HCT116 (cell line): ENCODE data around the gene IL20RB. TPM values are rescaled to one million over a fixed set of nuclear protein-coding genes. Genes with fewer than 3 reads are reported as not detected.

Source experiments
- ATAC-seq: fragments of 200-7000 bp; cut with Tn5 transposase; 2 replicates; pipeline ENCODE4 v1.9.1; 2020; ENCODE audit warnings: mild to moderate bottlenecking, moderate library complexity
- BruUV-seq: library from RNA; stranded (reverse); fragments of 400-500 nt; replicated peaks from 2 replicates; lab custom pipeline; 2021; lab: Mats Ljungman, UMichigan
- CTCF ChIA-PET: fragments of 300-600 bp; sonication (Branson Sonifier 250); formaldehyde crosslinking; loops from one replicate; lab custom pipeline; 2021; ENCODE audit warnings: antibody characterized with exemption; lab: Charles Lee
- POLR2A ChIA-PET: fragments of 300-600, 350-600 bp; sonication (Branson Sonifier 250); formaldehyde crosslinking; loops from one replicate; lab custom pipeline; 2021; ENCODE audit warnings: antibody characterized with exemption; lab: Charles Lee
- RAD21 ChIA-PET, 2 experiments: fragments of 300-600 bp; sonication (Branson Sonifier 250); formaldehyde crosslinking; loops; one replicate each; lab custom pipeline; 2023; ENCODE audit warnings: low total read pairs in 2 of 2; ENCODE audit not compliant: uncharacterized antibody in 2 of 2, unreplicated experiment in 2 of 2, low non-redundant PET in 1 of 2; lab: Charles Lee
- DNase-seq: peaks from one replicate; pipeline ENCODE4 v3.0.0-alpha.2; 2010; ENCODE audit warnings: low read depth, low spot score
- H2AFZ ChIP-seq: fragments of 200-600 bp; shearing (Covaris generic), sonication (generic); 2 replicates; pipeline ENCODE4 v1.6.1; 2017; ENCODE audit warnings: low read depth, mixed run types, mixed read lengths, antibody characterized with exemption, low read length; ENCODE audit not compliant: poor library complexity, severe bottlenecking
- H3K27ac ChIP-seq: 2 replicates; pipeline ENCODE4 v1.5.1; 2012; ENCODE audit warnings: low read depth, low read length
- H3K27me3 ChIP-seq: fragments of 200-600 bp; sonication (generic); 2 replicates; pipeline ENCODE4 v1.6.1; 2016; ENCODE audit warnings: mixed run types, low read length, mixed read lengths; ENCODE audit not compliant: insufficient read depth
- H3K36me3 ChIP-seq, 2 experiments: fragments of 200-500 bp in 1 of 2; fragments of 200-600 bp in 1 of 2; sonication (Bioruptor generic) in 1 of 2; sonication (generic) in 1 of 2; 2 replicates each; pipeline versions ENCODE4 v1.5.1 to v1.6.1; 2014 to 2016; ENCODE audit warnings: low read length in 2 of 2, inconsistent platforms in 1 of 2, mixed read lengths in 1 of 2, mixed run types in 1 of 2; ENCODE audit not compliant: insufficient read depth in 2 of 2, control insufficient read depth in 1 of 2
- H3K4me1 ChIP-seq, 2 experiments: fragments of 200-600 bp in 1 of 2; sonication (generic) in 1 of 2; 2 replicates each; pipeline versions ENCODE4 v1.5.1 to v1.6.1; 2012 to 2017; ENCODE audit warnings: low read length in 2 of 2, inconsistent platforms in 1 of 2, mild to moderate bottlenecking in 1 of 2, mixed read lengths in 1 of 2, mixed run types in 1 of 2, moderate library complexity in 1 of 2; ENCODE audit not compliant: insufficient read depth in 2 of 2, control insufficient read depth in 1 of 2
- H3K4me2 ChIP-seq: fragments of 200-600 bp; sonication (generic); 2 replicates; pipeline ENCODE4 v1.6.1; 2017; ENCODE audit warnings: mixed run types, low read length, mixed read lengths
- H3K4me3 ChIP-seq, 2 experiments: fragments of 200-600 bp in 1 of 2; sonication (generic) in 1 of 2; replicated peaks in 1 of 2; 2 replicates each; pipeline ENCODE4 v1.5.1; 2011 to 2016; ENCODE audit warnings: low read length in 2 of 2, control low read depth in 1 of 2, low read depth in 1 of 2, mild to moderate bottlenecking in 1 of 2, mixed read lengths in 1 of 2, mixed run types in 1 of 2
- H3K79me2 ChIP-seq: fragments of 200-600 bp; sonication (generic); 2 replicates; pipeline ENCODE4 v1.6.1; 2017; ENCODE audit warnings: mild to moderate bottlenecking, mixed run types, low read length, moderate library complexity, mixed read lengths; ENCODE audit not compliant: insufficient read depth
- H3K9ac ChIP-seq: fragments of 200-600 bp; sonication (generic); 2 replicates; pipeline ENCODE4 v1.6.1; 2016; ENCODE audit warnings: low read length, mixed read lengths
- H3K9me2 ChIP-seq: fragments of 200-600 bp; sonication (generic), shearing (Covaris generic); 2 replicates; pipeline ENCODE4 v1.6.1; 2017; ENCODE audit warnings: mixed run types, mild to moderate bottlenecking, moderate library complexity; ENCODE audit not compliant: insufficient read depth
- H3K9me3 ChIP-seq, 2 experiments: fragments of 200-500 bp in 1 of 2; fragments of 200-600 bp in 1 of 2; sonication (Bioruptor generic) in 1 of 2; sonication (generic) in 1 of 2; 2 replicates each; pipeline ENCODE4 v1.6.1; 2014 to 2017; ENCODE audit warnings: low read length in 2 of 2, mixed read lengths in 2 of 2, inconsistent platforms in 1 of 2, low read depth in 1 of 2, mild to moderate bottlenecking in 1 of 2, mixed run types in 1 of 2, moderate library complexity in 1 of 2; ENCODE audit not compliant: control insufficient read depth in 1 of 2, insufficient read depth in 1 of 2
- H4K20me1 ChIP-seq: fragments of 200-600 bp; sonication (generic), shearing (Covaris generic); 2 replicates; pipeline ENCODE4 v1.6.1; 2017; ENCODE audit warnings: mixed run types, mild to moderate bottlenecking, moderate library complexity; ENCODE audit not compliant: insufficient read depth
- CEBPB ChIP-seq: IDR thresholded peaks from 2 replicates; pipeline ENCODE4 v1.6.1; 2012; ENCODE audit warnings: low read depth
- EGR1 ChIP-seq: IDR thresholded peaks from 2 replicates; pipeline ENCODE4 v1.6.1; 2012; ENCODE audit warnings: low read depth
- ELF1 ChIP-seq: IDR thresholded peaks from 2 replicates; pipeline ENCODE4 v1.6.1; 2012; ENCODE audit warnings: low read depth, borderline replicate concordance
- EZH2phosphoT487 ChIP-seq: fragments of 200-600 bp; IDR thresholded peaks from 2 replicates; pipeline ENCODE4 v1.6.1; 2018; ENCODE audit warnings: antibody characterized with exemption, borderline replicate concordance
- JUND ChIP-seq: IDR thresholded peaks from 2 replicates; pipeline ENCODE4 v1.6.1; 2012
- POLR2AphosphoS5 ChIP-seq: IDR thresholded peaks from 2 replicates; pipeline ENCODE4 v1.6.1; 2011; ENCODE audit warnings: mild to moderate bottlenecking, low read depth, low read length, moderate library complexity
- RAD21 ChIP-seq: IDR thresholded peaks from 2 replicates; pipeline ENCODE4 v1.6.1; 2012; ENCODE audit warnings: low read depth, mild to moderate bottlenecking
- SIN3A ChIP-seq: IDR thresholded peaks from 2 replicates; pipeline ENCODE4 v1.6.1; 2012; ENCODE audit warnings: low read depth
- SP1 ChIP-seq: IDR thresholded peaks from 2 replicates; pipeline ENCODE4 v1.6.1; 2012; ENCODE audit warnings: low read depth
- TCF7L2 ChIP-seq: IDR thresholded peaks from 2 replicates; pipeline ENCODE4 v1.7.0; 2011; ENCODE audit warnings: borderline replicate concordance, inconsistent platforms; ENCODE audit not compliant: insufficient read depth, insufficient read length; ENCODE audit errors: extremely low read depth
- YY1 ChIP-seq: IDR thresholded peaks from 2 replicates; pipeline ENCODE4 v1.6.1; 2011; ENCODE audit warnings: low read length, low read depth, moderate library complexity, mild to moderate bottlenecking; ENCODE audit not compliant: insufficient replicate concordance; ENCODE audit errors: extremely low read depth
- ZNF274 ChIP-seq: fragments of 200-500 bp; sonication (Bioruptor generic); IDR thresholded peaks from 2 replicates; pipeline ENCODE4 v1.6.1; 2014; ENCODE audit warnings: mild to moderate bottlenecking, low read depth, low read length, inconsistent platforms
- intact Hi-C: fragments of 100-400 bp; cut with micrococcal nuclease; formaldehyde crosslinking; loops from 2 replicates; pipeline ENCODE4 v1.10.0; 2022
- total RNA-seq: library from RNA; stranded (reverse); gene quantifications from one replicate; pipeline ENCODE4 v1.2.1, GENCODE V29; 2021; ENCODE audit not compliant: unreplicated experiment
- TF ChIP-seq, protein P1 (sequence below): IDR thresholded peaks from 2 replicates; pipeline ENCODE4 v1.6.1; 2012
- TF ChIP-seq, protein P2 (sequence below): IDR thresholded peaks from 2 replicates; pipeline ENCODE4 v1.6.1; 2012

IL20RB gene
- total RNA-seq, 1 experiment from 2014 or later = 6.1 TPM

DNA sequence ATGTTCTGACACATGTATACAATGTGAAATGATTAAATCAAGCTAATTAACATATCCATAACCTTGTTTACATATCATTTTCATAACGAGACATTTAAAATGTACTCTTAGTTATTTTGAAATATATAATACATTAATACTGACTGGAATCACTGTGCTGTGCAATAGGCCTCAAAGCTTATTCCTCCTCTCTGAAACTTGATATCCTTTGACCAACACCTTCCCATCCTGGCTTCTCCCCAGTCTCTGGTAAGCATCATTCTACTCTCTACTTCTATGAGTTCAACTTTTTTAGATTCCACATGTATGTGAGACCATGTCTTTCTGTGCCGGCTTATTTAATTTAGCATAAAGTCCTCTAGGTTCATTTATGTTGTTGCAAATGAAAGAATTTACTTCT, 47.1 kb upstream of the IL20RB start:
- Histone ChIP-seq H3K4me2 (no peak overlapping the region), H3K27ac (no peak overlapping the region), H3K36me3 (no peaks in the 10 kb centered on the region), H2AFZ (no peak overlapping the region), H3K79me2 (peaks cover 97% of the 10 kb centered on the region), H3K27me3 (no peaks in the 10 kb centered on the region), H3K4me3 (no peak overlapping the region), H3K9me3 (peaks cover 0 to 8% of the 10 kb centered on the region in 2 experiments; a peak in 1 of 4 replicates), H3K4me1 (no peaks in the 10 kb centered on the region), H4K20me1 (peaks cover 7% of the 10 kb centered on the region; the same call in 1 of the 2 replicates), H3K9me2 (no peaks in the 10 kb centered on the region), H3K9ac (no peak overlapping the region)
- intact Hi-C loops = no loop called here
- no TSS peak for BruUV-seq
- ATAC-seq (no peak), DNase-seq (no peak)
- ChIA-PET RAD21 (no interaction called here), CTCF (no interaction called here), POLR2A (no interaction called here)
- TF ChIP-seq TCF7L2 = no peak
- TF ChIP-seq POLR2AphosphoS5 = no peak
- TF ChIP-seq RAD21 = no peak
- TF ChIP-seq ZNF274 = no peak
- no peak for TF ChIP-seq JUND
- TF ChIP-seq SP1 = no peak
- no peak for TF ChIP-seq EZH2phosphoT487
- no peak for TF ChIP-seq CEBPB
- no peak for TF ChIP-seq YY1
- TF ChIP-seq, protein P1, sequence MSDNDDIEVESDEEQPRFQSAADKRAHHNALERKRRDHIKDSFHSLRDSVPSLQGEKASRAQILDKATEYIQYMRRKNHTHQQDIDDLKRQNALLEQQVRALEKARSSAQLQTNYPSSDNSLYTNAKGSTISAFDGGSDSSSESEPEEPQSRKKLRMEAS = no peak
- TF ChIP-seq EGR1 = no peak
- TF ChIP-seq, protein P2, sequence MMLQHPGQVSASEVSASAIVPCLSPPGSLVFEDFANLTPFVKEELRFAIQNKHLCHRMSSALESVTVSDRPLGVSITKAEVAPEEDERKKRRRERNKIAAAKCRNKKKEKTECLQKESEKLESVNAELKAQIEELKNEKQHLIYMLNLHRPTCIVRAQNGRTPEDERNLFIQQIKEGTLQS = no peak
- TF ChIP-seq ELF1 = no peak
- no peak for TF ChIP-seq SIN3A
- TF ChIP-seq, all 23 proteins: peak for 0
